HCT116 (cell line): ENCODE results near the gene ARL4A. TPM values are rescaled to one million over a fixed set of nuclear protein-coding genes. Genes with fewer than 3 reads are reported as not detected.

Experiments used
- ATAC-seq: fragments of 200-7000 bp; cut with Tn5 transposase; 2 replicates; pipeline ENCODE4 v1.9.1; 2020; ENCODE audit warnings: mild to moderate bottlenecking, moderate library complexity
- BruUV-seq: library from RNA; stranded (reverse); fragments of 400-500 nt; replicated peaks from 2 replicates; lab custom pipeline; 2021; lab: Mats Ljungman, UMichigan
- CTCF ChIA-PET: fragments of 300-600 bp; sonication (Branson Sonifier 250); formaldehyde crosslinking; loops from one replicate; lab custom pipeline; 2021; ENCODE audit warnings: antibody characterized with exemption; lab: Charles Lee
- POLR2A ChIA-PET: fragments of 300-600, 350-600 bp; sonication (Branson Sonifier 250); formaldehyde crosslinking; loops from one replicate; lab custom pipeline; 2021; ENCODE audit warnings: antibody characterized with exemption; lab: Charles Lee
- RAD21 ChIA-PET, 2 experiments: fragments of 300-600 bp; sonication (Branson Sonifier 250); formaldehyde crosslinking; loops; one replicate each; lab custom pipeline; 2023; ENCODE audit warnings: low total read pairs in 2 of 2; ENCODE audit not compliant: uncharacterized antibody in 2 of 2, unreplicated experiment in 2 of 2, low non-redundant PET in 1 of 2; lab: Charles Lee
- DNase-seq: peaks from one replicate; pipeline ENCODE4 v3.0.0-alpha.2; 2010; ENCODE audit warnings: low read depth, low spot score
- H2AFZ ChIP-seq: fragments of 200-600 bp; shearing (Covaris generic), sonication (generic); 2 replicates; pipeline ENCODE4 v1.6.1; 2017; ENCODE audit warnings: low read depth, mixed run types, mixed read lengths, antibody characterized with exemption, low read length; ENCODE audit not compliant: poor library complexity, severe bottlenecking
- H3K27ac ChIP-seq: 2 replicates; pipeline ENCODE4 v1.5.1; 2012; ENCODE audit warnings: low read depth, low read length
- H3K27me3 ChIP-seq: fragments of 200-600 bp; sonication (generic); 2 replicates; pipeline ENCODE4 v1.6.1; 2016; ENCODE audit warnings: mixed run types, low read length, mixed read lengths; ENCODE audit not compliant: insufficient read depth
- H3K36me3 ChIP-seq, 2 experiments: fragments of 200-500 bp in 1 of 2; fragments of 200-600 bp in 1 of 2; sonication (Bioruptor generic) in 1 of 2; sonication (generic) in 1 of 2; 2 replicates each; pipeline versions ENCODE4 v1.5.1 to v1.6.1; 2014 to 2016; ENCODE audit warnings: low read length in 2 of 2, inconsistent platforms in 1 of 2, mixed read lengths in 1 of 2, mixed run types in 1 of 2; ENCODE audit not compliant: insufficient read depth in 2 of 2, control insufficient read depth in 1 of 2
- H3K4me1 ChIP-seq, 2 experiments: fragments of 200-600 bp in 1 of 2; sonication (generic) in 1 of 2; 2 replicates each; pipeline versions ENCODE4 v1.5.1 to v1.6.1; 2012 to 2017; ENCODE audit warnings: low read length in 2 of 2, inconsistent platforms in 1 of 2, mild to moderate bottlenecking in 1 of 2, mixed read lengths in 1 of 2, mixed run types in 1 of 2, moderate library complexity in 1 of 2; ENCODE audit not compliant: insufficient read depth in 2 of 2, control insufficient read depth in 1 of 2
- H3K4me2 ChIP-seq: fragments of 200-600 bp; sonication (generic); 2 replicates; pipeline ENCODE4 v1.6.1; 2017; ENCODE audit warnings: mixed run types, low read length, mixed read lengths
- H3K4me3 ChIP-seq, 2 experiments: fragments of 200-600 bp in 1 of 2; sonication (generic) in 1 of 2; replicated peaks in 1 of 2; 2 replicates each; pipeline ENCODE4 v1.5.1; 2011 to 2016; ENCODE audit warnings: low read length in 2 of 2, control low read depth in 1 of 2, low read depth in 1 of 2, mild to moderate bottlenecking in 1 of 2, mixed read lengths in 1 of 2, mixed run types in 1 of 2
- H3K79me2 ChIP-seq: fragments of 200-600 bp; sonication (generic); 2 replicates; pipeline ENCODE4 v1.6.1; 2017; ENCODE audit warnings: mild to moderate bottlenecking, mixed run types, low read length, moderate library complexity, mixed read lengths; ENCODE audit not compliant: insufficient read depth
- H3K9ac ChIP-seq: fragments of 200-600 bp; sonication (generic); 2 replicates; pipeline ENCODE4 v1.6.1; 2016; ENCODE audit warnings: low read length, mixed read lengths
- H3K9me2 ChIP-seq: fragments of 200-600 bp; sonication (generic), shearing (Covaris generic); 2 replicates; pipeline ENCODE4 v1.6.1; 2017; ENCODE audit warnings: mixed run types, mild to moderate bottlenecking, moderate library complexity; ENCODE audit not compliant: insufficient read depth
- H3K9me3 ChIP-seq, 2 experiments: fragments of 200-500 bp in 1 of 2; fragments of 200-600 bp in 1 of 2; sonication (Bioruptor generic) in 1 of 2; sonication (generic) in 1 of 2; 2 replicates each; pipeline ENCODE4 v1.6.1; 2014 to 2017; ENCODE audit warnings: low read length in 2 of 2, mixed read lengths in 2 of 2, inconsistent platforms in 1 of 2, low read depth in 1 of 2, mild to moderate bottlenecking in 1 of 2, mixed run types in 1 of 2, moderate library complexity in 1 of 2; ENCODE audit not compliant: control insufficient read depth in 1 of 2, insufficient read depth in 1 of 2
- H4K20me1 ChIP-seq: fragments of 200-600 bp; sonication (generic), shearing (Covaris generic); 2 replicates; pipeline ENCODE4 v1.6.1; 2017; ENCODE audit warnings: mixed run types, mild to moderate bottlenecking, moderate library complexity; ENCODE audit not compliant: insufficient read depth
- CBX3 ChIP-seq: IDR thresholded peaks from 2 replicates; pipeline ENCODE4 v1.6.1; 2012; ENCODE audit warnings: low read depth
- CEBPB ChIP-seq: IDR thresholded peaks from 2 replicates; pipeline ENCODE4 v1.6.1; 2012; ENCODE audit warnings: low read depth
- CTCF ChIP-seq, 3 experiments: fragments of 200-600 bp in 1 of 3; sonication (generic) in 1 of 3; IDR thresholded peaks in 2 of 3; conservative IDR thresholded peaks in 1 of 3; 2 replicates each; pipeline ENCODE4 v1.5.1; 2012 to 2017; ENCODE audit warnings: low read depth in 2 of 3, low read length in 2 of 3, antibody characterized with exemption in 1 of 3, borderline replicate concordance in 1 of 3, control low read depth in 1 of 3, mild to moderate bottlenecking in 1 of 3, mixed read lengths in 1 of 3, mixed run types in 1 of 3, moderate library complexity in 1 of 3; ENCODE audit not compliant: insufficient read depth in 1 of 3
- EGR1 ChIP-seq: IDR thresholded peaks from 2 replicates; pipeline ENCODE4 v1.6.1; 2012; ENCODE audit warnings: low read depth
- ELF1 ChIP-seq: IDR thresholded peaks from 2 replicates; pipeline ENCODE4 v1.6.1; 2012; ENCODE audit warnings: low read depth, borderline replicate concordance
- EZH2 ChIP-seq: fragments of 200-600 bp; sonication (generic); IDR thresholded peaks from 2 replicates; pipeline ENCODE4 v1.6.1; 2017; ENCODE audit warnings: antibody characterized with exemption, mixed run types
- MAX ChIP-seq: IDR thresholded peaks from 2 replicates; pipeline ENCODE4 v1.6.1; 2012
- POLR2AphosphoS5 ChIP-seq: IDR thresholded peaks from 2 replicates; pipeline ENCODE4 v1.6.1; 2011; ENCODE audit warnings: mild to moderate bottlenecking, low read depth, low read length, moderate library complexity
- RAD21 ChIP-seq: IDR thresholded peaks from 2 replicates; pipeline ENCODE4 v1.6.1; 2012; ENCODE audit warnings: low read depth, mild to moderate bottlenecking
- intact Hi-C: fragments of 100-400 bp; cut with micrococcal nuclease; formaldehyde crosslinking; loops from 2 replicates; pipeline ENCODE4 v1.10.0; 2022
- total RNA-seq: library from RNA; stranded (reverse); gene quantifications from one replicate; pipeline ENCODE4 v1.2.1, GENCODE V29; 2021; ENCODE audit not compliant: unreplicated experiment

Gene ARL4A
- total RNA-seq, 1 experiment from 2014 or later: 44.6 TPM

DNA sequence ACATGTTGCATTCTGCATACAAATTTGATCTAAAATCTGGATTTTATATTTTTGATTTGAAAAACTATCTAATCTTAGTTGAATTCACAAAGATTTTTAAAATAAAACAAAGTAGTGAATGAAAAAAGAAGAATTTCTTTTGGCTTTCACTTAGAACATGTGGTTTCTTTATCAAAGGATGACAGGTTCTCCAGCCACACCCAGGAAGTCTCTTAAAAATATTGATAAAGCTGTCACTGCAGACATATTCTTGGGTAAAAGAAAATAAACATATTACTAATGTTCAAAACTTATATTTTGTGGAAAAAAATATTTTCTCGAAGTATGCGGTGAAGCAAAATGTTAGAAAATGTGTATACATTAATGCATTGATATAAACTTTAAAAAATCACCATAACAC, 44.3 kb downstream of the ARL4A start:
- CTCF ChIA-PET: no interaction called here
- no TSS peak for BruUV-seq

DNA sequence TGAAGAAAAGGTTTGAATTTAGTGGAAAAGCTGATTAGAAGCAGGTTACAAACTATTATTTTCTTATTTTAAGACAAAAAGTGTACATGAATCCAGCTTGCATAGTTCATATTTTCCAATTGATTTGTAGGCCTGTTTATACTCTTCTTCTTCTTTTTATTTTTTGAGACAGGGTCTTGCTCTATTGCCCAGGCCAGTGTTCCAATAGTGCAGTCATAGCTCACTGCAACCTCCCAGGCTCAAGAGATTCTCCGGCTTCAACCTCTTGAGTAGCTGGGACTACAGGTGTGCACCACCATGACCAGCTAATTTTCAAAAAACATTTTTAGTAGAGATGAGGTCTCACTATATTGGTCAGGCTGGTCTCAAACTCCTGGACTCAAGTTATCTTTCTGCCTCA, 45.0 kb downstream of the ARL4A start:
- no peak overlapping the region for H3K4me2 ChIP-seq
- POLR2A ChIA-PET: no interaction called here
- intact Hi-C loops: no loop called here
- BruUV-seq: no TSS peak
- CTCF ChIA-PET: no interaction called here
- no peaks in the 10 kb centered on the region for H3K79me2 ChIP-seq
- DNase-seq (no peak), ATAC-seq (no peak)
- H2AFZ ChIP-seq: peak overlapping the region; percentile 85
- no peaks in the 10 kb centered on the region for H3K36me3 ChIP-seq
- no peaks in the 10 kb centered on the region for H3K9me2 ChIP-seq
- H3K4me1 ChIP-seq: peaks cover 17 to 18% of the 10 kb centered on the region in 2 experiments; a peak in 3 of 4 replicates
- no peaks in the 10 kb centered on the region for H4K20me1 ChIP-seq
- no peak overlapping the region for H3K27ac ChIP-seq
- no peak overlapping the region for H3K4me3 ChIP-seq
- H3K9ac ChIP-seq: no peak overlapping the region
- RAD21 ChIA-PET: interaction anchor here in 1 of 2 experiments (0.5 kb wide), 1 partner anchor 34 kb away, joined by 5 read pairs; no protein-coding TSS in a partner anchor
- no peaks in the 10 kb centered on the region for H3K27me3 ChIP-seq
- TF ChIP-seq CBX3: no peak
- TF ChIP-seq ELF1: no peak
- TF ChIP-seq RAD21: no peak
- no peak for TF ChIP-seq CTCF (IDR thresholded peaks at IDR 0.05 in 2 of 3, conservative IDR thresholded peaks at IDR 0.05 in 1 of 3; ENCODE audit: borderline replicate concordance in 1 of 3, insufficient read depth in 1 of 3, low read depth in 2 of 3, low read length in 2 of 3)
- TF ChIP-seq POLR2AphosphoS5: no peak
- no peak for TF ChIP-seq MAX
- TF ChIP-seq EGR1: no peak
- TF ChIP-seq CEBPB: no peak
- TF ChIP-seq EZH2: no peak
- no peaks in the 10 kb centered on the region for H3K9me3 ChIP-seq

More for the DNA sequence above, 44.3 kb downstream of the ARL4A start:
- ChIA-PET RAD21 (interaction anchor here in 1 of 2 experiments (0.5 kb wide), 1 partner anchor 33 kb away, joined by 5 read pairs; no protein-coding TSS in a partner anchor), POLR2A (no interaction called here)
- H3K27ac ChIP-seq: no peak overlapping the region
- H2AFZ ChIP-seq: peak overlapping the region; percentile 85
- ATAC-seq: no peak
- H3K36me3 ChIP-seq: no peaks in the 10 kb centered on the region
- no peaks in the 10 kb centered on the region for H3K27me3 ChIP-seq
- H3K4me1 ChIP-seq: peaks cover 17 to 18% of the 10 kb centered on the region in 2 experiments; a peak in 3 of 4 replicates
- H3K9me2 ChIP-seq: no peaks in the 10 kb centered on the region
- H4K20me1 ChIP-seq: no peaks in the 10 kb centered on the region
- H3K9ac ChIP-seq: no peak overlapping the region
- intact Hi-C loops: no loop called here
- H3K4me3 ChIP-seq: no peak overlapping the region
- no peak for DNase-seq
- peak overlapping the region; percentile 26; the same call in 1 of the 2 replicates for H3K4me2 ChIP-seq
- no peaks in the 10 kb centered on the region for H3K9me3 ChIP-seq
- TF ChIP-seq EGR1: no peak
- no peaks in the 10 kb centered on the region for H3K79me2 ChIP-seq
